Esophagus squamous epithelium (tissue), 5 donors: ENCODE measurements around the gene CAMK1D. TPM values are rescaled to one million over a fixed set of nuclear protein-coding genes. Genes with fewer than 3 reads are reported as not detected.
A peak's percentile ranks its signal among the peaks of the same experiment; 100 is the strongest.

Source experiments
- DNase-seq: peaks from one replicate; lab custom pipeline; 2025; lab: John Stamatoyannopoulos, UW
- H3K27ac ChIP-seq, 4 donors: fragments of 200-600 bp; sonication (generic); one replicate each; pipeline ENCODE4 v1.5.1; 2016 to 2019; ENCODE audit warnings: mild to moderate bottlenecking in 1 of 4
- H3K27me3 ChIP-seq, 4 donors: fragments of 200-600 bp; sonication (generic); 1 replicate in 3 of 4; 2 replicates in 1 of 4; pipeline versions ENCODE4 v1.5.1 to v1.6.0; 2017 to 2021; ENCODE audit warnings: antibody characterized with exemption in 1 of 4
- H3K36me3 ChIP-seq, 3 donors: fragments of 200-600 bp; sonication (generic); one replicate each; pipeline ENCODE4 v1.5.1; 2016 to 2019
- H3K4me1 ChIP-seq, 3 donors: fragments of 200-600 bp; sonication (generic); one replicate each; pipeline ENCODE4 v1.5.1; 2017 to 2019
- H3K4me3 ChIP-seq, 4 donors: fragments of 200-600 bp; sonication (generic); 1 replicate in 3 of 4; 2 replicates in 1 of 4; pipeline ENCODE4 v1.5.1; 2016 to 2019; ENCODE audit warnings: mild to moderate bottlenecking in 2 of 4, moderate library complexity in 1 of 4
- H3K9me3 ChIP-seq, 3 donors: fragments of 200-600 bp; sonication (generic); one replicate each; pipeline ENCODE4 v1.5.1; 2016 to 2019
- CTCF ChIP-seq, 6 experiments: fragments of 450-650 bp in 4 of 6; fragments of 200-600 bp in 2 of 6; sonication (generic) in 2 of 6; IDR thresholded peaks; one replicate each; pipeline ENCODE4 v1.5.1; 2016 to 2019; ENCODE audit warnings: antibody characterized with exemption in 6 of 6, mild to moderate bottlenecking in 4 of 6, moderate library complexity in 4 of 6
- POLR2A ChIP-seq, 4 donors: fragments of 450-650 bp; IDR thresholded peaks; one replicate each; pipeline ENCODE4 v1.6.1; 2017; ENCODE audit warnings: antibody characterized with exemption in 4 of 4, mild to moderate bottlenecking in 4 of 4, moderate library complexity in 3 of 4
- WGBS, 2 donors: methylation state at CpG; one replicate each; pipeline ENCODE4 v1.1.5; 2018; 5-methylcytosine and 5-hydroxymethylcytosine counted together
- intact Hi-C: fragments of 100-400 bp; cut with DNase I; formaldehyde crosslinking; loops from one replicate; pipeline ENCODE4 v1.15.0; 2022
- total RNA-seq, 4 donors: library from RNA; depleted of rRNA; stranded (reverse); fragments of >200 nt; gene quantifications; one replicate each; pipeline ENCODE4 v1.1.0, GENCODE V29; 2016
- donor health status: DM: yes; HTN: yes; CAD: no.

Gene CAMK1D
- total RNA-seq, 4 donors from 2014 or later, result 3.8 to 11.8 (median 9.9) TPM

GRCh38 chr10:12369982-12370381, 20.6 kb downstream of the CAMK1D start:
- TF ChIP-seq POLR2A (IDR thresholded peaks at IDR 0.05) (no peak), CTCF (IDR thresholded peaks at IDR 0.05) (no peak)
- Histone ChIP-seq H3K36me3 (no peaks in the 10 kb centered on the region), H3K4me1 (peaks cover 0 to 7% (median 0%) of the 10 kb centered on the region in 3 donors), H3K27ac (no peak overlapping the region), H3K27me3 (no peaks in the 10 kb centered on the region), H3K9me3 (no peaks in the 10 kb centered on the region), H3K4me3 (no peak overlapping the region)
- no peak for DNase-seq
- intact Hi-C loops, result no loop called here
- 82 to 91% methylated on average over 8 of the region's 8 CpGs for WGBS, 2 donors

- no peaks in the 10 kb centered on the region for H3K27me3 ChIP-seq
- intact Hi-C loops, result no loop called here
- H3K27ac ChIP-seq, result no peak overlapping the region
- H3K36me3 ChIP-seq, result no peaks in the 10 kb centered on the region
- H3K9me3 ChIP-seq, result no peaks in the 10 kb centered on the region
- DNase-seq, result no peak
- TF ChIP-seq POLR2A (IDR thresholded peaks at IDR 0.05) (no peak), CTCF (IDR thresholded peaks at IDR 0.05) (no peak)
- 68 to 81% methylated on average over 6 to 10 of the region's 10 CpGs for WGBS, 2 donors
- H3K4me1 ChIP-seq, result no peaks in the 10 kb centered on the region
- H3K4me3 ChIP-seq, result no peak overlapping the region
Measured at GRCh38 chr10:12372846-12373245, 23.5 kb downstream of the CAMK1D start.

- Histone ChIP-seq H3K9me3 (no peaks in the 10 kb centered on the region), H3K4me1 (no peaks in the 10 kb centered on the region), H3K27me3 (no peaks in the 10 kb centered on the region), H3K36me3 (no peaks in the 10 kb centered on the region), H3K27ac (peak overlapping the region in 2 of 4 donors; percentile 52 to 56), H3K4me3 (no peak overlapping the region)
- intact Hi-C loops, result no loop called here
- DNase-seq, result no peak
- 70 to 71% methylated on average over 11 of the region's 11 CpGs for WGBS, 2 donors
- no peak for TF ChIP-seq POLR2A (IDR thresholded peaks at IDR 0.05)
- TF ChIP-seq CTCF (IDR thresholded peaks at IDR 0.05), result no peak
Measured at GRCh38 chr10:12375076-12375504, 25.7 kb downstream of the CAMK1D start.

GRCh38 chr10:12376211-12376610, 26.9 kb downstream of the CAMK1D start:
- TF ChIP-seq POLR2A (IDR thresholded peaks at IDR 0.05), result no peak
- no peak for TF ChIP-seq CTCF (IDR thresholded peaks at IDR 0.05)
- no peak overlapping the region for H3K4me3 ChIP-seq
- H3K9me3 ChIP-seq, result no peaks in the 10 kb centered on the region
- 89 to 90% methylated on average over 9 to 12 of the region's 12 CpGs for WGBS, 2 donors
- intact Hi-C loops, result no loop called here
- no peaks in the 10 kb centered on the region for H3K27me3 ChIP-seq
- DNase-seq, result no peak
- no peaks in the 10 kb centered on the region for H3K4me1 ChIP-seq
- H3K36me3 ChIP-seq, result no peaks in the 10 kb centered on the region
- no peak overlapping the region for H3K27ac ChIP-seq

GRCh38 chr10:12377658-12378290, 28.4 kb downstream of the CAMK1D start:
- intact Hi-C loops, result no loop called here
- 76 to 90% methylated on average over 6 to 7 of the region's 7 CpGs for WGBS, 2 donors
- no peak overlapping the region for H3K27ac ChIP-seq

More at GRCh38 chr10:12377658-12378290, 28.4 kb downstream of the CAMK1D start:
- Histone ChIP-seq H3K4me3 (no peak overlapping the region), H3K36me3 (no peaks in the 10 kb centered on the region), H3K4me1 (no peaks in the 10 kb centered on the region), H3K27me3 (no peaks in the 10 kb centered on the region), H3K9me3 (no peaks in the 10 kb centered on the region)
- TF ChIP-seq CTCF (IDR thresholded peaks at IDR 0.05) (no peak), POLR2A (IDR thresholded peaks at IDR 0.05) (no peak)
- no peak for DNase-seq
